HG03095 (cell line): ENCODE data around the gene TMEM30B.
"Not testable (repeated sequence)": the region's sequence is repeated elsewhere in the genome, so short reads cannot be mapped to it uniquely, and the experiment has no call there.

Experiments
- ATAC-seq: cut with Tn5 transposase; IDR thresholded peaks from one replicate; pipeline ENCODE4 v1.9.1; 2021; ENCODE audit warnings: moderate library complexity; ENCODE audit not compliant: unreplicated experiment

TMEM30B gene

GRCh38 chr14:61281186-61281947 lies at the start of gene TMEM30B:
TMEM30B (minus strand) TSS chr14:61281338; CDS start chr14:61281147, 191 bp downstream.
- ATAC-seq = no peak

GRCh38 chr14:61330511-61330910 lies 49.4 kb upstream of the TMEM30B start:
- no peak for ATAC-seq

GRCh38 chr14:61329478-61330051 lies 48.4 kb upstream of the TMEM30B start:
- no peak for ATAC-seq

- ATAC-seq = no peak
Observed at GRCh38 chr14:61328626-61329262, 47.6 kb upstream of the TMEM30B start.

- ATAC-seq = no peak
Observed at GRCh38 chr14:61326847-61327246, 45.7 kb upstream of the TMEM30B start.

GRCh38 chr14:61326146-61326545 lies 45.0 kb upstream of the TMEM30B start:
- no peak for ATAC-seq

- no peak for ATAC-seq
Observed at GRCh38 chr14:61325166-61325565, 44.0 kb upstream of the TMEM30B start.

- no peak for ATAC-seq
Observed at GRCh38 chr14:61323970-61324369, 42.8 kb upstream of the TMEM30B start.

- ATAC-seq = no peak
Observed at GRCh38 chr14:61322799-61323290, 41.7 kb upstream of the TMEM30B start.

GRCh38 chr14:61322011-61322798 lies 41.1 kb upstream of the TMEM30B start:
- peak; percentile 12 for ATAC-seq

GRCh38 chr14:61321385-61322010 lies 40.4 kb upstream of the TMEM30B start, which contains the start of gene PRKCH:
PRKCH (plus strand) TSS chr14:61321579; CDS start chr14:61322102, 523 bp downstream.
- ATAC-seq = peak; percentile 56

- no peak for ATAC-seq
Observed at GRCh38 chr14:61320806-61321384, 39.8 kb upstream of the TMEM30B start.

- not testable (repeated sequence) for ATAC-seq
Observed at GRCh38 chr14:61320170-61320569, 39.0 kb upstream of the TMEM30B start.

GRCh38 chr14:61319706-61320105 lies 38.6 kb upstream of the TMEM30B start:
- ATAC-seq = no peak

GRCh38 chr14:61319086-61319485 lies 37.9 kb upstream of the TMEM30B start:
- ATAC-seq = no peak

- ATAC-seq = no peak
Observed at GRCh38 chr14:61315313-61315712, 34.2 kb upstream of the TMEM30B start.

GRCh38 chr14:61308701-61309100 lies 27.6 kb upstream of the TMEM30B start:
- not testable (repeated sequence) for ATAC-seq

GRCh38 chr14:61308198-61308597 lies 27.1 kb upstream of the TMEM30B start:
- no peak for ATAC-seq

- ATAC-seq = no peak
Observed at GRCh38 chr14:61304688-61305087, 23.6 kb upstream of the TMEM30B start.

GRCh38 chr14:61300754-61301153 lies 19.6 kb upstream of the TMEM30B start:
- no peak for ATAC-seq
